Erythroblast (primary cell): ENCODE measurements around the gene SOST.

ENCODE experiments used
- DNase-seq, 2 experiments: peaks; one replicate each; lab custom pipeline; 2025; lab: John Stamatoyannopoulos, UW
- GATA1 ChIP-seq: IDR thresholded peaks from 2 replicates; pipeline ENCODE4 v1.6.1; 2011; ENCODE audit warnings: low read depth, mild to moderate bottlenecking, control low read depth, low read length, moderate library complexity
- POLR2A ChIP-seq: IDR thresholded peaks from 2 replicates; pipeline ENCODE4 v1.6.1; 2011; ENCODE audit warnings: mild to moderate bottlenecking, low read length

The SOST gene

DNA sequence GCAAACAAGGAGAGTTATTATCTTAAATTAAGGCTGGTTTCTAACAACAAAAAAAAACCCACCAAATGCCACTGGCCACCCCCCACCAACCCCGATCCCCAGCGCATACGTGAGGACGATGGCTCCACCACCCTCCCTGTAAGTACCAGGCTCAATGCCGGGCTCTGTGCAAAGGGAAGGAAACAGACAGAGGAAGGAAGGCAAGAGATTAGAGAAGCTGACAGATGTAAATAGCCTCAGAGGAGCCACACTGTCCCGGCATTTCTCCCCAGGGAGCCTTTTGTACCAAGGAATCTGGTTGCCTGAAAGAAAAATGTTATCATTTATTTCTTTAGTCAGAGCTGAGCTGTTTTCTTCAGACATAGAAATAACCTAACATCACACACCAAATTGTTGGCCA, 13.1 kb downstream of the SOST start:
- no peak for DNase-seq

GRCh38 chr17:43741636-43742035, 17.0 kb downstream of the SOST start:
- no peak for DNase-seq
- TF ChIP-seq GATA1, result no peak
- TF ChIP-seq POLR2A, result no peak

More for the DNA sequence above, 13.1 kb downstream of the SOST start:
- no peak for TF ChIP-seq POLR2A
- TF ChIP-seq GATA1, result no peak

GRCh38 chr17:43740541-43740940, 18.1 kb downstream of the SOST start:
- no peak for TF ChIP-seq POLR2A
- no peak for TF ChIP-seq GATA1
- DNase-seq, result no peak

GRCh38 chr17:43737722-43738121, 20.9 kb downstream of the SOST start:
- TF ChIP-seq GATA1 (no peak), POLR2A (no peak)

DNA sequence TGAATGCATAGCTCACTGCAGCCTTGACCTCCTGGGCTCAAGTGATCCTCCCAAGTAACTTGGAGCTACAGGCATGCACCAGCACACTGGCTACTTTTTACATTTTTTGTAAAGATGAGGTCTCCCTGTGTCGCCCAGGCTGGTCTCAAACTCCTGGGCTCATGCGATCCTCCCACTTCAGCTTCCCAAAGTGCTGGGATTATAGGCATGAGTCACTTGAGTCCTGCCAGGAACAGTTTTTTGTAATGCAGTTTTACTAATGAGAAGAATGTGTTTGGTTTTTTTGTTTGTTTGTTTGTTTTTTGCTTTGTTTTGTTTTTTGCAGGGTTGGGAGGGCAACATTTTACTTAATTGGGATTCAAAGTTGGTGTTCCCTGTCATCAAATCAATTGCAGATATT, 22.2 kb downstream of the SOST start:
- DNase-seq, result no peak

More at GRCh38 chr17:43737722-43738121, 20.9 kb downstream of the SOST start:
- DNase-seq, result no peak

DNA sequence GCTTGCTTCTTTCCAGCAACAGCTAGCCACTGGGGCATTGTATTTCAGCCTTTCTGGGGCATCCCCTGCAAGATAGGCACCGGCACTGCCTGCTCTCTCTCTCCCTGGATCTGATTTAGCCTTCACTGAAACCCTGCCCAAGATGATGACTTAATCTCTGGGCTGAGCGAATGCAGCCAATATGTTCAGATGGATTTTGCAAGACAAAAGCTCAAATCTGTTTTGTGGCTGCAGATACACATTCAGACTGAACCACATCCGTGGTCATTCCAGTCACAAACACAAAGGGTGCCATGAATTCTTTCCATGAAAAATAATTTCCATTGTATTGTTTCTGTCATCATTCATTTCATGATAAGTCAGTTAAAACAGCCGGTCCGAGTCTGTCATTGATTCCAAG, 24.2 kb downstream of the SOST start:
- TF ChIP-seq POLR2A (no peak), GATA1 (no peak)
- no peak for DNase-seq

More for the DNA sequence above, 22.2 kb downstream of the SOST start:
- no peak for TF ChIP-seq GATA1
- no peak for TF ChIP-seq POLR2A

DNA sequence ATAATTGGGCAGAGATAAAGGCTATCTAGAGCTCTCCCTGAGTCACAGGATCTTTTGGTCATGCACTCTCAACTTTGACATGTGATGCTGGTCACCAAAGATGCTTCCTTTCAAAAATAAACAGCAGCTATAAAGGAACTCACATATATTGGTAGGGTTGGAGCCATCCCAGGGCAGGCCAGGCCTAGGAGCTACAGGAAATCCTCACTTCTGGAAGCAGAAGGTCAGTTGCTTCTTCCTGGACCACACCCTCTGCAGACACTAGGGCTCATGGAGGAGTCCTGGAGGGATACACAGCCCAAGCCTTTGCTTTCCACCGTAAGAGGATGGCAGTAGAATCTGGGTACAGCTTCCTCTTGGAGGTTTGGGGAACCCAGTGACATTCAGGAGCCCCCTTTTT, 24.6 kb downstream of the SOST start:
- TF ChIP-seq POLR2A (no peak), GATA1 (no peak)
- DNase-seq, result no peak

DNA sequence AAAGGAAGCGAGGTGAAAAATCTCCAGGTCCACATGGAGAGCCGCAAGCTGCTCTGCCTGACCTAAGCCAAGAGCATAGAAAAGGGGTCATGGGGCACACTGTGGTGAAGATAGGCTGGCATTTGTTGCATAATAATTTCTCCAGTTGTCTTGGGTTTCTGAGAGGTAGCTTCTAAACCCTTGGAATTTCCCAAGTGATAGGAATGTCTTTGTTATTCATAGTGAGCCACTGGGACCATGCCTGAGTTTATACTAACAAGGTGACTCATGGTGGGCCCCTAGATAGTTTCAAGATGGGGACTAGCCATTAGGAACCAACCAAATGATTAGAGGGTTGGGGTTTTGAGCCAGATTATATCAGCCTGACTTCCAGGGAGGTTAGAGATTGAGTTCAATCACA, 25.6 kb downstream of the SOST start:
- TF ChIP-seq POLR2A (no peak), GATA1 (no peak)
- no peak for DNase-seq

DNA sequence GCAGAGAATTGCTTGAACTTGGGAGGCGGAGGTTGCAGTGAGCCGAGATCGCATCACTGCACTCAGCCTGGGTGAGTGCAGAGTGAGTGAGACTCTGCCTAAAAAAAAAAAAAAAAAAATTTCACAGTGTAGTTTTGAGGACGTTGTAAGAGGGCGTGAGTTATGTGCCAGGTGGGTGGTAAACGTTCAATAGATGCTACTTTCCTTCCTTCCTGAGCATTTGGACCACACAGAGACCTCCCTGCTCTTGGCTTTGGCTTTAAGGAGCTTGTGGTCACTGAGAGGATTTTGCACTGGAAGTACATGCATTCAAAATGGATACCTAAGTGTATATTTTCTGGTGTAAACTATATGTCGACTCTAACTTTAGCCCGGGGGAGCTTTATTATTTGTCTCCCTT, 30.5 kb downstream of the SOST start:
- TF ChIP-seq POLR2A, result no peak
- TF ChIP-seq GATA1, result no peak
- no peak for DNase-seq

DNA sequence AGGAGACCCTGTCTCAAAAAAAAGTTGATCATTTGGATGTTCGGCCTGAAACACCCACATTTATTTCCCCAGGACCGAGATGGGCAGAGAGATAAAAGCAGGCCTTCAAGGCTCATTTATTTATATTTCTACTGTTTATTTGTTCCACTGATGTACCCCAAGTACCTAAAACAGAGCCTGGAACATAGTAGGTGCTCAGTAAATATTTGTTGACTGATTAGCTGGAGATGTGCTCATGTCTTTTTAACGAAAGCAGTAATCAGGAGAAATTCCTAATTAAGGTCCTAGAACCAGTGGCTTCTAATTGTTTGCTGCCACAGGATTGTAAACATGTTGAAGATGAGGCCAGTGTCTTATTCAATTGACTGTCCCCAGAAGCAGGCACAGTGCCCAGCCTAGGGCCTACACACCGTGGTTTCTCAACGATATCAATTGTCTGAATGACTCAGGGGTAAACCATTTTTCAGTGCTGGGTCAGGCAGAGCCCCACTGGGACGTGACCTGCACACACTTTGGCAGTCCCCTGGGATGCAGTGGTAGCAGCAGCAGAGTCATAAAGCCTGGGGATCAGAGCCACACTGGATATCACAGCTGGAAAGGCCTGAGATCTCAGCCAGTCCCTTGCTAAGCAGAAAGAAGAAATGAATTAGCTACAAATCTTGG, 34.8 kb downstream of the SOST start:
- TF ChIP-seq GATA1 (no peak), POLR2A (no peak)
- DNase-seq, result no peak

GRCh38 chr17:43722870-43723665, 35.5 kb downstream of the SOST start:
- TF ChIP-seq POLR2A (no peak), GATA1 (no peak)
- DNase-seq, result no peak

DNA sequence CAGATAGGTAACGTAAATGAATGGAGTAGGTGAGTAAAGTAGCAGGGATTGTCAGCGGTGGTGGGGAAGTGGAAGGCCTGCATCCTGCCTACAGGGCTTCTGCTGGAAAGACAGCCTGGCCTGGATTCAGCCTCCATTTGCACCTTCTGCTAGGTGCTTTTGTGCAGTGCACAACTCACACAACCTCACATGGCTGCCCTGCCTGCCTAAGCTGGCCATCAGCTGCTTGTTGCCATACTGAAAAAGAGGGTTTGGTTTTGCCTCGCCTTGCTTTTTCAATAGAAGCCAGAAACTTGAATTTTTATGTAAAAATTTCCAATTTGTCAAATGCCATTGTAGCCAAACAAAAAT, 36.3 kb downstream of the SOST start:
- DNase-seq, result no peak
- TF ChIP-seq GATA1 (no peak), POLR2A (no peak)

DNA sequence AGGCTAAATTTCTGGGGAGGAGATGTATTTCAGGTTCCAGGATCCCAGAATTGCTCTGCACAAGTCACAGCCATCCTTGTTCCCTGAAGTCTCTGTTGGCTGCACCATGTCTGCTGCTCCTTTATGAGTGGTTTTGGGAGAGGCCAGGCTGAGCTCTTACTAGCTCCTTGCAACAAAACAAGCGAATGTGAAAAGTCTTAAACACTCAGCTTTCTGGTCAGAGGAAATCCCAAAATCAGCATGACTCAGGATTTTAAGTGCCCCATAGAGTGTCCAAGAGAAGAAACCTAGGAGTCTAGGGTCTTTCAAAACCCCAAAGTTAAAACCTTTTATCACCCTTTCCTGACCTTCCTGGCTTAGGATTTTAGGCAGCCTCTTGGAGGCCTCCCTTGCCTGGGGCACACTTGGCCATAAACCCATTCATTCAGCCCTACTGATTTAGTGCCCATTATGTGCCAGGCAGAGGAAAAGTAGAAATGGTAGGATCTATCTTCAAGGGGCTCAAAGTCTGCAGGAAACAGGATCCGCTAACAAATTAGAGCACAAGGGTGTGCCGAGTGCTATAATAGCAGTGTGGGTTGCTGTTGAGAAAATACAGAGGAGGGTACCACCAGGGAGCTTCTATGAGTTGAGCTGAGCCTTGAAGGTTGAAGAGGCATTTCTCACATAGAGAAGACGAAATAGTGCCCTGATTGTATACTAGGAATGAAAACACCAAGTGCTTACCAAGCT, 36.9 kb downstream of the SOST start:
- peak; percentile 17 to 27 for DNase-seq
- TF ChIP-seq POLR2A (no peak), GATA1 (no peak)
